HepG2 (cell line): ENCODE results near the gene PNPLA8. TPM values are rescaled to one million over a fixed set of nuclear protein-coding genes. Genes with fewer than 3 reads are reported as not detected.

Experiments
- AKNA ChIP-seq: sonication (generic); formaldehyde crosslinking; IDR thresholded peaks from 2 replicates; pipeline ENCODE4 v1.4.0; 2020; ENCODE audit warnings: missing genetic modification reagents, borderline replicate concordance
- CREM ChIP-seq, 2 experiments: sonication (generic) in 1 of 2; formaldehyde crosslinking in 1 of 2; IDR thresholded peaks; 2 replicates each; pipeline versions ENCODE4 v1.4.0 to v1.6.1; 2016 to 2020; ENCODE audit warnings: antibody characterized with exemption in 1 of 2, mild to moderate bottlenecking in 1 of 2, missing genetic modification reagents in 1 of 2
- EP300 ChIP-seq, 3 experiments: sonication (generic) in 1 of 3; formaldehyde crosslinking in 1 of 3; IDR thresholded peaks; 2 replicates each; pipeline versions ENCODE4 v1.5.1 to v1.6.1; 2011 to 2020; ENCODE audit warnings: low read depth in 2 of 3, low read length in 2 of 3, borderline replicate concordance in 1 of 3, improper control_type of control experiment in 1 of 3, mild to moderate bottlenecking in 1 of 3, missing genetic modification reagents in 1 of 3, moderate library complexity in 1 of 3
- HDAC6 ChIP-seq: fragments of 200-600 bp; sonication (generic); IDR thresholded peaks from 2 replicates; pipeline ENCODE4 v1.7.0; 2017; ENCODE audit warnings: mild to moderate bottlenecking, antibody characterized with exemption, low read length, low read depth
- MED13 ChIP-seq: sonication (generic); formaldehyde crosslinking; IDR thresholded peaks from 2 replicates; pipeline ENCODE4 v1.5.0; 2020; ENCODE audit warnings: missing genetic modification reagents
- SMAD1 ChIP-seq: sonication (generic); formaldehyde crosslinking; IDR thresholded peaks from 2 replicates; pipeline ENCODE4 v1.4.0; 2020; ENCODE audit warnings: missing genetic modification reagents, low read depth, mild to moderate bottlenecking, borderline replicate concordance
- TFDP2 ChIP-seq: sonication (generic); formaldehyde crosslinking; IDR thresholded peaks from 2 replicates; pipeline ENCODE4 v1.4.0; 2020; ENCODE audit warnings: missing genetic modification reagents
- TP53 ChIP-seq: sonication (generic); formaldehyde crosslinking; conservative IDR thresholded peaks from 2 replicates; pipeline ENCODE4 v1.4.0; 2020; ENCODE audit warnings: missing genetic modification reagents
- ZFP1 ChIP-seq: IDR thresholded peaks from 2 replicates; pipeline ENCODE4 v1.6.1; 2016
- ZNF160 ChIP-seq: sonication (generic); formaldehyde crosslinking; IDR thresholded peaks from 2 replicates; pipeline ENCODE4 v1.8.0; 2022; ENCODE audit warnings: mild to moderate bottlenecking, inconsistent platforms, missing genetic modification reagents
- ZNF484 ChIP-seq: sonication (generic); formaldehyde crosslinking; IDR thresholded peaks from 2 replicates; pipeline ENCODE4 v1.5.1; 2020; ENCODE audit warnings: mild to moderate bottlenecking, low read depth, missing genetic modification reagents, borderline replicate concordance
- ZNF704 ChIP-seq: sonication (generic); formaldehyde crosslinking; IDR thresholded peaks from 2 replicates; pipeline ENCODE4 v1.8.1; 2023; ENCODE audit warnings: mild to moderate bottlenecking, inconsistent platforms, moderate library complexity, missing genetic modification reagents, borderline replicate concordance
- ZNF747 ChIP-seq: sonication (generic); formaldehyde crosslinking; IDR thresholded peaks from 2 replicates; pipeline ENCODE4 v1.8.1; 2023; ENCODE audit warnings: missing genetic modification reagents, mild to moderate bottlenecking, borderline replicate concordance
- ZNF883 ChIP-seq: sonication (generic); formaldehyde crosslinking; IDR thresholded peaks from 2 replicates; pipeline ENCODE4 v1.5.1; 2020; ENCODE audit warnings: mild to moderate bottlenecking, missing genetic modification reagents; ENCODE audit errors: not compliant biosample characterization
- polyA plus RNA-seq, 8 experiments: library from polyadenylated mRNA; depleted of rRNA in 3 of 8; stranded (reverse) in 7 of 8; unstranded in 1 of 8; fragments of >200 nt; fragmentation: Illumina TruSeq in 4 of 8; extraction: Trizol in 4 of 8; gene quantifications; 2 replicates each; pipeline versions ENCODE4 v1.2.1 to v1.2.3, GENCODE V29; 2011 to 2016; ENCODE audit warnings: low read depth in 4 of 8, missing spikeins in 1 of 8, mixed read lengths in 1 of 8; ENCODE audit not compliant: insufficient read depth in 1 of 8
- total RNA-seq, 5 experiments: library from RNA; depleted of rRNA; stranded (reverse); fragments of >200 nt; fragmentation: Illumina TruSeq; extraction: Trizol; gene quantifications; 2 replicates each; pipeline ENCODE4 v1.2.3, GENCODE V29; 2016; ENCODE audit warnings: low read depth in 1 of 5
- TF ChIP-seq, protein P1 (sequence below): IDR thresholded peaks from 2 replicates; pipeline ENCODE4 v1.6.1; 2016; ENCODE audit warnings: control low read depth
- TF ChIP-seq, protein P2 (sequence below): sonication (generic); formaldehyde crosslinking; IDR thresholded peaks from 2 replicates; pipeline ENCODE4 v1.5.0; 2020; ENCODE audit warnings: mild to moderate bottlenecking, missing genetic modification reagents, moderate library complexity

The PNPLA8 gene
- total and polyA plus RNA-seq, 2 of the 13 experiments (the other 11 are each of a cell fraction or from before 2014, with no cell fraction given): 6.3 to 11.4 TPM

DNA sequence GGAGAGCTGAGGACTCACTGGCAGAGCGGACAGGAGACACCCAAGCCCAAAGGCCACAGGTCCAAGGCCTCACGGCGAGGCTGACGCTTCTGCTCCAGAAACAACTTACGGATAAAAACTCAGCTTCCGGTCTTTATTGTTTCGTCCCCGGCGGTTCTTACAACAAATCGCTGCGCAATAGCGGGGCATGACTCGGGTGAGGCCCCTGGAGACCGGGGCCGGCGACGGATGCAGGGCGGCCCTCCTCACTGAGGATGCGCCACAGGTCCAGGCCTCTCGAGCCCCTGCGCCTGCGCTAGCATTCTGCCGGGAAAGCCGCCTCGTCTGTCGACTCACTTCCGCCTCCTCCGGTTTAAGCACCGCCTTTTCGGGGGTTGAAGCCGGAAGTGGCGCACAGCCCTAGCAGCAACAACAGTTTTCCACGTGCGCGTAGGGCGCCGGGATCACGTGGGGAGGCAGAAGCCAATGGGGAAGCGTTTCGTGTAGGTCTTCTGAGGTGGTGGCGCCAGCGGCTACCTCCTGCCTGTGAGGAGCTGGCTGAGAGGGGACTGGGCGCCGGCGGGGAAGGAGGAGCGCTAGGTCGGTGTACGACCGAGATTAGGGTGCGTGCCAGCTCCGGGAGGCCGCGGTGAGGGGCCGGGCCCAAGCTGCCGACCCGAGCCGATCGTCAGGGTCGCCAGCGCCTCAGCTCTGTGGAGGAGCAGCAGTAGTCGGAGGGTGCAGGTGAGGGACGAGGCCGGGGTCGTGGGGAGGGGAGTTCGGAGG, 43.6 kb upstream of the PNPLA8 start, which contains the start of the genes DNAJB9 and THAP5 (continued):
- TF ChIP-seq EP300 (IDR thresholded peaks at IDR 0.05; ENCODE audit: low read depth in 2 of 2, low read length in 2 of 2) (0 out of 4 replicates have a peak, but pooled peaks of 1 of the 2 experiments have one; percentile 16), EP300 (CRISPR knock-in tag; IDR thresholded peaks at IDR 0.05; ENCODE audit: borderline replicate concordance) (no peak), ZNF747 (CRISPR knock-in tag) (peak; percentile 89), ZFP1 (CRISPR knock-in tag) (peak; percentile 29; the same call in 1 of the 2 replicates), CREM (IDR thresholded peaks at IDR 0.05) (peak; percentile 89), CREM (CRISPR knock-in tag; IDR thresholded peaks at IDR 0.05) (no peak), TP53 (CRISPR knock-in tag) (peak; percentile 73; the same call in 1 of the 2 replicates), ZNF704 (CRISPR knock-in tag) (peak; percentile 76; the same call in 1 of the 2 replicates), ZNF484 (CRISPR knock-in tag) (no peak), TFDP2 (CRISPR knock-in tag) (peak; percentile 94), HDAC6 (no peak), SMAD1 (no peak), ZNF883 (CRISPR knock-in tag) (peak; percentile 89), ZNF160 (CRISPR knock-in tag) (0 out of 2 replicates have a peak, but pooled peaks have one; percentile 21), MED13 (CRISPR knock-in tag) (peak; percentile 92), AKNA (CRISPR knock-in tag) (peak; percentile 16; the same call in 1 of the 2 replicates)
- TF ChIP-seq, protein P1, sequence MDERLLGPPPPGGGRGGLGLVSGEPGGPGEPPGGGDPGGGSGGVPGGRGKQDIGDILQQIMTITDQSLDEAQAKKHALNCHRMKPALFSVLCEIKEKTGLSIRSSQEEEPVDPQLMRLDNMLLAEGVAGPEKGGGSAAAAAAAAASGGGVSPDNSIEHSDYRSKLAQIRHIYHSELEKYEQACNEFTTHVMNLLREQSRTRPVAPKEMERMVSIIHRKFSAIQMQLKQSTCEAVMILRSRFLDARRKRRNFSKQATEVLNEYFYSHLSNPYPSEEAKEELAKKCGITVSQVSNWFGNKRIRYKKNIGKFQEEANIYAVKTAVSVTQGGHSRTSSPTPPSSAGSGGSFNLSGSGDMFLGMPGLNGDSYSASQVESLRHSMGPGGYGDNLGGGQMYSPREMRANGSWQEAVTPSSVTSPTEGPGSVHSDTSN (CRISPR knock-in tag): no peak
- TF ChIP-seq, protein P2, sequence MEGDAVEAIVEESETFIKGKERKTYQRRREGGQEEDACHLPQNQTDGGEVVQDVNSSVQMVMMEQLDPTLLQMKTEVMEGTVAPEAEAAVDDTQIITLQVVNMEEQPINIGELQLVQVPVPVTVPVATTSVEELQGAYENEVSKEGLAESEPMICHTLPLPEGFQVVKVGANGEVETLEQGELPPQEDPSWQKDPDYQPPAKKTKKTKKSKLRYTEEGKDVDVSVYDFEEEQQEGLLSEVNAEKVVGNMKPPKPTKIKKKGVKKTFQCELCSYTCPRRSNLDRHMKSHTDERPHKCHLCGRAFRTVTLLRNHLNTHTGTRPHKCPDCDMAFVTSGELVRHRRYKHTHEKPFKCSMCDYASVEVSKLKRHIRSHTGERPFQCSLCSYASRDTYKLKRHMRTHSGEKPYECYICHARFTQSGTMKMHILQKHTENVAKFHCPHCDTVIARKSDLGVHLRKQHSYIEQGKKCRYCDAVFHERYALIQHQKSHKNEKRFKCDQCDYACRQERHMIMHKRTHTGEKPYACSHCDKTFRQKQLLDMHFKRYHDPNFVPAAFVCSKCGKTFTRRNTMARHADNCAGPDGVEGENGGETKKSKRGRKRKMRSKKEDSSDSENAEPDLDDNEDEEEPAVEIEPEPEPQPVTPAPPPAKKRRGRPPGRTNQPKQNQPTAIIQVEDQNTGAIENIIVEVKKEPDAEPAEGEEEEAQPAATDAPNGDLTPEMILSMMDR (CRISPR knock-in tag): 0 out of 2 replicates have a peak, but pooled peaks have one; percentile 30
